H1 (cell line): ENCODE data around the gene ABCD1. TPM values are rescaled to one million over a fixed set of nuclear protein-coding genes. Genes with fewer than 3 reads are reported as not detected.

Experiments
- GABPA ChIP-seq: IDR thresholded peaks from 2 replicates; pipeline ENCODE4 v1.6.1; 2011; ENCODE audit warnings: mild to moderate bottlenecking, low read length, moderate library complexity, borderline replicate concordance; ENCODE audit not compliant: insufficient read depth
- KDM1A ChIP-seq: fragments of 200-600, 300-600 bp; sonication (generic); IDR thresholded peaks from 2 replicates; pipeline ENCODE4 v1.7.1; 2016; ENCODE audit warnings: mild to moderate bottlenecking, low read length, borderline replicate concordance
- POLR2A ChIP-seq, 2 experiments: IDR thresholded peaks; 1 replicate in 1 of 2; 2 replicates in 1 of 2; pipeline ENCODE4 v1.6.1; 2011; ENCODE audit warnings: low read depth in 2 of 2, low read length in 2 of 2, mild to moderate bottlenecking in 2 of 2; ENCODE audit errors: control extremely low read depth in 1 of 2
- POLR2AphosphoS5 ChIP-seq: IDR thresholded peaks from 2 replicates; pipeline ENCODE4 v1.6.1; 2011; ENCODE audit warnings: low read depth, low read length
- TAF1 ChIP-seq: IDR thresholded peaks from 2 replicates; pipeline ENCODE4 v1.6.1; 2011; ENCODE audit warnings: mild to moderate bottlenecking, low read depth, low read length
- TBP ChIP-seq: IDR thresholded peaks from 2 replicates; pipeline ENCODE4 v1.6.1; 2011; ENCODE audit warnings: low read depth, low read length, improper control_type of control experiment
- polyA plus RNA-seq, 7 experiments: library from polyadenylated mRNA; depleted of rRNA in 3 of 7; stranded (reverse) in 5 of 7; unstranded in 2 of 7; fragments of >200 nt in 5 of 7; fragments of 200-250 nt in 2 of 7; gene quantifications; 1 replicate in 5 of 7; 2 replicates in 1 of 7; 4 replicates in 1 of 7; pipeline versions ENCODE4 v1.2.1 to v1.2.3, GENCODE V29; 2011 to 2013; ENCODE audit warnings: missing spikeins in 2 of 7, mixed read lengths in 2 of 7
- total RNA-seq: library from RNA; stranded (reverse); fragmentation: NEBNext Ultra II Directional; extraction: Animal tissue kit (Norgen Biotek cat#: 25700); gene quantifications from 2 replicates; pipeline ENCODE4 v1.2.1, GENCODE V29; 2021
- TF ChIP-seq, protein P1 (sequence below): fragments of 300-600 bp; sonication (generic); IDR thresholded peaks from 2 replicates; pipeline ENCODE4 v1.7.1; 2012; ENCODE audit warnings: low read length, moderate library complexity, mild to moderate bottlenecking, inconsistent platforms; ENCODE audit not compliant: insufficient replicate concordance

ABCD1 gene
- total and polyA plus RNA-seq, 2 of the 8 experiments (the other 6 are each of a cell fraction or from before 2014, with no cell fraction given) = 3.1 to 6.6 TPM

DNA sequence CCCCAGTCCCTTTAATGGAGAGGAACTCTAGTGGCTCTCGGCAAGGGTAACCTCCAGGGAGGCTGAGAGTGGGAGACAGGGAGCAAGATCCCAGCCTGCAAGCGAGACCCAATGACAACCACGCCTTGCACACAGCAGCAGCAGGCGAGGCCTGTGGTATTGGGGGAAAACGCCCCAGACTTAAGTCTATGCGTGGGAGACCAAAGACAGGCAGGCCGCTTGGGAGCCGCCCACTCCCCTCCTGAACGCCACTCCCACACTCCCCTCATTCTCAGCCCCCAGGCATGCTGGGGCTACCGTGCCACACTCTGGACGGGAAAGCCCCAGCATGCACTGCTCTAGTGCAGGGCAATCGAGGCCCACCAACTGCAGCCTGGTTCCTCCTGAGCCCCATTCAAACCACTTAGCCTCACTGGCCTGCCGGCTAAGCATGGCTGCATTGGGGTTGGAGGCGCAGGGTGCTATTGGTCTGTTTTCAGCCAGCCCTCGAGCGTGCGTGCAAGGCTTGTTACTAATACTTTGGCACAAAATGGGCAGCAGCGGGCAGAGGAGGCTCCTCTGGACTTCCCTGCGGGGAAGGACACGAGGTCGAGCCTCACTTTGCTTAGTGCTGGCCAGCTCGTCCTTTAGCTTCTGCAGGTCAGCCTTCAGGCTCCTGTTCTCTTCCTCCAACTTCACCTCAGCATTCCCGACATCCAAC, 22.2 kb upstream of the ABCD1 start (continued):
- TF ChIP-seq, protein P1, sequence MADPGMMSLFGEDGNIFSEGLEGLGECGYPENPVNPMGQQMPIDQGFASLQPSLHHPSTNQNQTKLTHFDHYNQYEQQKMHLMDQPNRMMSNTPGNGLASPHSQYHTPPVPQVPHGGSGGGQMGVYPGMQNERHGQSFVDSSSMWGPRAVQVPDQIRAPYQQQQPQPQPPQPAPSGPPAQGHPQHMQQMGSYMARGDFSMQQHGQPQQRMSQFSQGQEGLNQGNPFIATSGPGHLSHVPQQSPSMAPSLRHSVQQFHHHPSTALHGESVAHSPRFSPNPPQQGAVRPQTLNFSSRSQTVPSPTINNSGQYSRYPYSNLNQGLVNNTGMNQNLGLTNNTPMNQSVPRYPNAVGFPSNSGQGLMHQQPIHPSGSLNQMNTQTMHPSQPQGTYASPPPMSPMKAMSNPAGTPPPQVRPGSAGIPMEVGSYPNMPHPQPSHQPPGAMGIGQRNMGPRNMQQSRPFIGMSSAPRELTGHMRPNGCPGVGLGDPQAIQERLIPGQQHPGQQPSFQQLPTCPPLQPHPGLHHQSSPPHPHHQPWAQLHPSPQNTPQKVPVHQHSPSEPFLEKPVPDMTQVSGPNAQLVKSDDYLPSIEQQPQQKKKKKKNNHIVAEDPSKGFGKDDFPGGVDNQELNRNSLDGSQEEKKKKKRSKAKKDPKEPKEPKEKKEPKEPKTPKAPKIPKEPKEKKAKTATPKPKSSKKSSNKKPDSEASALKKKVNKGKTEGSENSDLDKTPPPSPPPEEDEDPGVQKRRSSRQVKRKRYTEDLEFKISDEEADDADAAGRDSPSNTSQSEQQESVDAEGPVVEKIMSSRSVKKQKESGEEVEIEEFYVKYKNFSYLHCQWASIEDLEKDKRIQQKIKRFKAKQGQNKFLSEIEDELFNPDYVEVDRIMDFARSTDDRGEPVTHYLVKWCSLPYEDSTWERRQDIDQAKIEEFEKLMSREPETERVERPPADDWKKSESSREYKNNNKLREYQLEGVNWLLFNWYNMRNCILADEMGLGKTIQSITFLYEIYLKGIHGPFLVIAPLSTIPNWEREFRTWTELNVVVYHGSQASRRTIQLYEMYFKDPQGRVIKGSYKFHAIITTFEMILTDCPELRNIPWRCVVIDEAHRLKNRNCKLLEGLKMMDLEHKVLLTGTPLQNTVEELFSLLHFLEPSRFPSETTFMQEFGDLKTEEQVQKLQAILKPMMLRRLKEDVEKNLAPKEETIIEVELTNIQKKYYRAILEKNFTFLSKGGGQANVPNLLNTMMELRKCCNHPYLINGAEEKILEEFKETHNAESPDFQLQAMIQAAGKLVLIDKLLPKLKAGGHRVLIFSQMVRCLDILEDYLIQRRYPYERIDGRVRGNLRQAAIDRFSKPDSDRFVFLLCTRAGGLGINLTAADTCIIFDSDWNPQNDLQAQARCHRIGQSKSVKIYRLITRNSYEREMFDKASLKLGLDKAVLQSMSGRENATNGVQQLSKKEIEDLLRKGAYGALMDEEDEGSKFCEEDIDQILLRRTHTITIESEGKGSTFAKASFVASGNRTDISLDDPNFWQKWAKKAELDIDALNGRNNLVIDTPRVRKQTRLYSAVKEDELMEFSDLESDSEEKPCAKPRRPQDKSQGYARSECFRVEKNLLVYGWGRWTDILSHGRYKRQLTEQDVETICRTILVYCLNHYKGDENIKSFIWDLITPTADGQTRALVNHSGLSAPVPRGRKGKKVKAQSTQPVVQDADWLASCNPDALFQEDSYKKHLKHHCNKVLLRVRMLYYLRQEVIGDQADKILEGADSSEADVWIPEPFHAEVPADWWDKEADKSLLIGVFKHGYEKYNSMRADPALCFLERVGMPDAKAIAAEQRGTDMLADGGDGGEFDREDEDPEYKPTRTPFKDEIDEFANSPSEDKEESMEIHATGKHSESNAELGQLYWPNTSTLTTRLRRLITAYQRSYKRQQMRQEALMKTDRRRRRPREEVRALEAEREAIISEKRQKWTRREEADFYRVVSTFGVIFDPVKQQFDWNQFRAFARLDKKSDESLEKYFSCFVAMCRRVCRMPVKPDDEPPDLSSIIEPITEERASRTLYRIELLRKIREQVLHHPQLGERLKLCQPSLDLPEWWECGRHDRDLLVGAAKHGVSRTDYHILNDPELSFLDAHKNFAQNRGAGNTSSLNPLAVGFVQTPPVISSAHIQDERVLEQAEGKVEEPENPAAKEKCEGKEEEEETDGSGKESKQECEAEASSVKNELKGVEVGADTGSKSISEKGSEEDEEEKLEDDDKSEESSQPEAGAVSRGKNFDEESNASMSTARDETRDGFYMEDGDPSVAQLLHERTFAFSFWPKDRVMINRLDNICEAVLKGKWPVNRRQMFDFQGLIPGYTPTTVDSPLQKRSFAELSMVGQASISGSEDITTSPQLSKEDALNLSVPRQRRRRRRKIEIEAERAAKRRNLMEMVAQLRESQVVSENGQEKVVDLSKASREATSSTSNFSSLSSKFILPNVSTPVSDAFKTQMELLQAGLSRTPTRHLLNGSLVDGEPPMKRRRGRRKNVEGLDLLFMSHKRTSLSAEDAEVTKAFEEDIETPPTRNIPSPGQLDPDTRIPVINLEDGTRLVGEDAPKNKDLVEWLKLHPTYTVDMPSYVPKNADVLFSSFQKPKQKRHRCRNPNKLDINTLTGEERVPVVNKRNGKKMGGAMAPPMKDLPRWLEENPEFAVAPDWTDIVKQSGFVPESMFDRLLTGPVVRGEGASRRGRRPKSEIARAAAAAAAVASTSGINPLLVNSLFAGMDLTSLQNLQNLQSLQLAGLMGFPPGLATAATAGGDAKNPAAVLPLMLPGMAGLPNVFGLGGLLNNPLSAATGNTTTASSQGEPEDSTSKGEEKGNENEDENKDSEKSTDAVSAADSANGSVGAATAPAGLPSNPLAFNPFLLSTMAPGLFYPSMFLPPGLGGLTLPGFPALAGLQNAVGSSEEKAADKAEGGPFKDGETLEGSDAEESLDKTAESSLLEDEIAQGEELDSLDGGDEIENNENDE = no peak
- TF ChIP-seq POLR2A (IDR thresholded peaks at IDR 0.05; ENCODE audit: control extremely low read depth in 1 of 2, low read depth in 2 of 2, low read length in 2 of 2) = no peak
- no peak for TF ChIP-seq TAF1
- no peak for TF ChIP-seq GABPA
- no peak for TF ChIP-seq KDM1A
- no peak for TF ChIP-seq TBP
- no peak for TF ChIP-seq POLR2AphosphoS5
